Measurements from ENCODE around the gene ADAMTS19. TPM values are rescaled to one million over a fixed set of nuclear protein-coding genes. Genes with fewer than 3 reads are reported as not detected.

ADAMTS19 gene
- total RNA-seq, 2 experiments from 2014 or later, result not detected

DNA sequence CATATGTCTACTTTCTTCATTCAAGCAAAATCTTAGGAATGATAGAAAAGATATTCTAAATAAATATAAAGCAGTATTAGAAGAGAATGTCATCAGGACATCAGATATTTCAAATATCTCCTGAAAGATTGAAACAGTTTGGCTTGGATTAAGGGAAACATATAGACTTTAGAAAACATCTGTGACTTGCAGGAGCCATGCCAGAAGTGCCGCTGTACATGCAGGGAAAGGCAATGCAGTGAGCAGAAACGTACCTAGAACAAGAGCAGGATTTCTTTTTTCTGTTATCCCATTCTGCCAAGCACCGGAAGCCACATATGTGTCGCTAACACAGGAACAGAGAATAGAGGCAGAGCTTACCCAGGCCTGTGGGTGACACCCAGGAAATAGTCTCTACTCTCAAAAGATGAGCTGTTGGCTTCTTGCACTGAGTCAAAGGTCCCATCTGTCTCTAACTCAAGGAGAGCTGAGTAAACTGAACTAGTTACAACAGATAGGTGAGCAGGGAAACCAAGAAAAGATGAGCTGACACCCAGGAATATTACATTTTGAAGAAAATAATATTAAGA, 5.8 kb downstream of the ADAMTS19 start:
- no peak for ATAC-seq
- no peaks in the 10 kb centered on the region for H3K36me3 Mint-ChIP-seq (ENCODE audit: low read depth)
- ChIA-PET CTCF (no interaction called here), POLR2A (no interaction called here)
- intact Hi-C loops (cut with micrococcal nuclease), result no loop called here
- no peak overlapping the region for H3K27ac Mint-ChIP-seq
- no peak for DNase-seq
- peaks cover 5% of the 10 kb centered on the region for H3K4me1 Mint-ChIP-seq (ENCODE audit: low read depth)
- H3K27me3 Mint-ChIP-seq, result peaks cover 19% of the 10 kb centered on the region
- H3K9me3 Mint-ChIP-seq, result no peaks in the 10 kb centered on the region
- TF ChIP-seq, protein P1, sequence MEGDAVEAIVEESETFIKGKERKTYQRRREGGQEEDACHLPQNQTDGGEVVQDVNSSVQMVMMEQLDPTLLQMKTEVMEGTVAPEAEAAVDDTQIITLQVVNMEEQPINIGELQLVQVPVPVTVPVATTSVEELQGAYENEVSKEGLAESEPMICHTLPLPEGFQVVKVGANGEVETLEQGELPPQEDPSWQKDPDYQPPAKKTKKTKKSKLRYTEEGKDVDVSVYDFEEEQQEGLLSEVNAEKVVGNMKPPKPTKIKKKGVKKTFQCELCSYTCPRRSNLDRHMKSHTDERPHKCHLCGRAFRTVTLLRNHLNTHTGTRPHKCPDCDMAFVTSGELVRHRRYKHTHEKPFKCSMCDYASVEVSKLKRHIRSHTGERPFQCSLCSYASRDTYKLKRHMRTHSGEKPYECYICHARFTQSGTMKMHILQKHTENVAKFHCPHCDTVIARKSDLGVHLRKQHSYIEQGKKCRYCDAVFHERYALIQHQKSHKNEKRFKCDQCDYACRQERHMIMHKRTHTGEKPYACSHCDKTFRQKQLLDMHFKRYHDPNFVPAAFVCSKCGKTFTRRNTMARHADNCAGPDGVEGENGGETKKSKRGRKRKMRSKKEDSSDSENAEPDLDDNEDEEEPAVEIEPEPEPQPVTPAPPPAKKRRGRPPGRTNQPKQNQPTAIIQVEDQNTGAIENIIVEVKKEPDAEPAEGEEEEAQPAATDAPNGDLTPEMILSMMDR (IDR thresholded peaks at IDR 0.05), result no peak
- no peak overlapping the region for H3K4me3 Mint-ChIP-seq

DNA sequence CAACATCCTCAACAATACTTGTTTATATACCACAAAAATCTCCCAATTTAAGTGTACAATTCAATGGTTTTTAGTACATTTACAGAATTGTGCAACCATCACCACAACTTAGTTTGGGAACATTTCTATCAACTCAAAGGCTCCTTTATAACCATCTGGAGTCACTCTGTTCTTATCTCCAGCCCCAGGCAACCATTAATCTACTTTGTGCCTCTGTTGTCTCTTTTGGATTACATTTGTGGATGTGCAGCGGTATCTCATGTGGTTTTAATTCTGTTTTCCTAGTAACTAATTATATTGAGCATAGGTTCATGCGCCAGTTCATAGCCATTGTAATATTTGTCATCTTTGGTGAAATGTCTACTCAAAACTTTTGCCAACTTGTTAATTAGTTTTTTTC, 14.4 kb downstream of the ADAMTS19 start:
- H3K4me3 Mint-ChIP-seq, result no peak overlapping the region
- no peak overlapping the region for H3K27ac Mint-ChIP-seq
- H3K4me1 Mint-ChIP-seq (ENCODE audit: low read depth), result no peaks in the 10 kb centered on the region
- ATAC-seq, result no peak
- no peak for DNase-seq
- TF ChIP-seq, protein P1 (IDR thresholded peaks at IDR 0.05), result no peak
- no peaks in the 10 kb centered on the region for H3K36me3 Mint-ChIP-seq (ENCODE audit: low read depth)
- H3K9me3 Mint-ChIP-seq, result no peaks in the 10 kb centered on the region
- H3K27me3 Mint-ChIP-seq, result no peaks in the 10 kb centered on the region
- POLR2A ChIA-PET, result no interaction called here
- CTCF ChIA-PET, result no interaction called here
- intact Hi-C loops (cut with micrococcal nuclease), result no loop called here

DNA sequence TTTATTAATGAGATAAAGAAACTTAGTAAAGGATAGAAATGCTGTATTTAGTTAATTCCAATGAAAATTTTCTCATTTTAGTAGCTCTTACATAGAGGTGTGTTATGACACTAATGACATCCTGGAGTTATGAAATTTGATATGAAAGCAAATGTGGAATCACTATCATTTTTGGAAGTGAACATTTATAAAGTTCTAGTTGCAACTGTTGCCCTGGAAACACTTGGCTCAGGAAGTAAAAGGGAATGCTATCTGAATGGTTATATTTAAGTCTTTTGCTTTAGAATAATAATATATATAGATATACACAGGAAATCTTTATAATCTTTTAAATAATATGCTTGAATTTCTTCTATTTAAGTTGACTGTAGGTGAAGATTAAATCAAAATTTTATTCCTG, 16.7 kb downstream of the ADAMTS19 start:
- intact Hi-C loops (cut with micrococcal nuclease), result no loop called here
- POLR2A ChIA-PET, result no interaction called here
- no peaks in the 10 kb centered on the region for H3K36me3 Mint-ChIP-seq (ENCODE audit: low read depth)
- H3K27me3 Mint-ChIP-seq, result no peaks in the 10 kb centered on the region
- no peak overlapping the region for H3K4me3 Mint-ChIP-seq
- H3K27ac Mint-ChIP-seq, result no peak overlapping the region
- DNase-seq (no peak), ATAC-seq (no peak)
- no peaks in the 10 kb centered on the region for H3K4me1 Mint-ChIP-seq (ENCODE audit: low read depth)
- TF ChIP-seq, protein P1 (IDR thresholded peaks at IDR 0.05), result no peak
- H3K9me3 Mint-ChIP-seq, result no peaks in the 10 kb centered on the region
- CTCF ChIA-PET, result no interaction called here

DNA sequence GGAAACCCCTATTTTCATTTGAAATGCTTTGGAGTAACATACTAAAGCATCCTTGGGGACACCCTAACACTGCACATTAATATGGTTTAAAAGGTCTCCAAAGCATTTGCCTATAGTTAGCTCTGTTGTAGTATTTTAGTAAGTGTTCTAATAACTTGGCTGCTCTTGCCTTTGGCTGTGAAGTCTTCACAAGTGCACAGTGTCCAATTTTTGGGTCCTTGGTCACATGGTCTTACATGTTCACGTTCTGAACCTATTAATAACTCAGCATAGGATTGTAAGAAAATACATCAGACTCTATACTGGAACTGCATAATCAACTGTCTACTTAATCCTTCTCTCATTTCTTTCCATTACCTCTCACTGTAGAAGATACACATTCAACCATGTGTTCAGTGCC, 17.4 kb downstream of the ADAMTS19 start:
- no peaks in the 10 kb centered on the region for H3K4me1 Mint-ChIP-seq (ENCODE audit: low read depth)
- H3K9me3 Mint-ChIP-seq, result no peaks in the 10 kb centered on the region
- CTCF ChIA-PET, result interaction anchor here (0.6 kb wide), 1 partner anchor 54 kb away, joined by 3 read pairs; no protein-coding TSS in a partner anchor
- no peak overlapping the region for H3K27ac Mint-ChIP-seq
- H3K36me3 Mint-ChIP-seq (ENCODE audit: low read depth), result no peaks in the 10 kb centered on the region
- DNase-seq (no peak), ATAC-seq (no peak)
- H3K4me3 Mint-ChIP-seq, result no peak overlapping the region
- TF ChIP-seq, protein P1 (IDR thresholded peaks at IDR 0.05), result no peak
- no peaks in the 10 kb centered on the region for H3K27me3 Mint-ChIP-seq
- POLR2A ChIA-PET, result no interaction called here
- intact Hi-C loops (cut with micrococcal nuclease), result no loop called here

DNA sequence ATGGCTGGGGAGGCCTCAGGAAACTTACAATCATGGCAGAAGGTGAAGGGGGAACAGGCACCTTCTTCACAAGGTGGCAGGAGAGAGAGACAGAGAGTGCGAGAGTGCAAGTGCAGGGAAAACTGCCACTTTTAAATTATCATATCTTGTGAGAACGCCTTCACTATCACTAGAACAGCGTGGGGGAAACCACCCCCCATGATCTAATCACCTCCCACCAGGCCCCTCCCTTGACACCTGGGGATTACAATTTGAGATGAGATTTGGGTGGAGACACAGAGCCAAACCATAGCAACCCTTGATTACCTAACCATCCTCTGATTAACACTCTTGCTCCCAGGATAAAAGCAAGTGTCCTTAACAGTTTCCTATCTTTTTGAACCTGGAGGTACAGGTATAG, 21.1 kb downstream of the ADAMTS19 start:
- ChIA-PET CTCF (no interaction called here), POLR2A (no interaction called here)
- intact Hi-C loops (cut with micrococcal nuclease), result no loop called here
- Mint-ChIP-seq H3K27ac (no peak overlapping the region), H3K4me3 (no peak overlapping the region), H3K9me3 (no peaks in the 10 kb centered on the region), H3K27me3 (no peaks in the 10 kb centered on the region), H3K36me3 (ENCODE audit: low read depth) (no peaks in the 10 kb centered on the region), H3K4me1 (ENCODE audit: low read depth) (no peaks in the 10 kb centered on the region)
- no peak for ATAC-seq
- DNase-seq, result no peak
- TF ChIP-seq, protein P1 (IDR thresholded peaks at IDR 0.05), result no peak

All from activated CD8-positive, alpha-beta T cell treated with anti-CD3 and anti-CD28 coated beads for 36 hours (primary cell).